Left lung (tissue), 10 donors: Measurements from ENCODE around the gene USP12. TPM values are rescaled to one million over a fixed set of nuclear protein-coding genes. Genes with fewer than 3 reads are reported as not detected.

Source experiments
- ATAC-seq: fragments of 200-7000 bp; cut with Tn5 transposase; one replicate; pipeline ENCODE4 v1.9.1; 2020; ENCODE audit warnings: moderate library complexity
- DNase-seq, 4 donors: peaks; one replicate each; pipeline ENCODE4 v3.0.0-alpha.2; 2013 to 2020
- H3K27ac ChIP-seq, 2 donors: fragments of 200-600 bp; sonication (generic) in 1 of 2; one replicate each; pipeline versions ENCODE4 v1.5.0 to v1.8.0; 2020 to 2021
- H3K27me3 ChIP-seq, 2 donors: fragments of 200-600 bp; sonication (generic) in 1 of 2; one replicate each; pipeline versions ENCODE4 v1.5.0 to v1.8.0; 2020 to 2021
- H3K36me3 ChIP-seq, 2 donors: fragments of 200-600 bp; sonication (generic) in 1 of 2; one replicate each; pipeline versions ENCODE4 v1.5.0 to v1.8.0; 2020 to 2021
- H3K4me1 ChIP-seq, 2 donors: fragments of 200-600 bp; one replicate each; pipeline ENCODE4 v1.8.0; 2021
- H3K4me3 ChIP-seq, 2 donors: fragments of 200-600 bp; sonication (generic) in 1 of 2; one replicate each; pipeline versions ENCODE4 v1.5.0 to v1.8.0; 2020 to 2021; ENCODE audit warnings: mild to moderate bottlenecking in 1 of 2
- H3K9me3 ChIP-seq, 2 donors: fragments of 200-600 bp; sonication (generic) in 1 of 2; one replicate each; pipeline versions ENCODE4 v1.5.0 to v1.8.0; 2020 to 2021
- intact Hi-C, 2 donors: fragments of 100-400 bp; cut with DNase I; formaldehyde crosslinking; loops; one replicate each; pipeline versions ENCODE4 v1.11.2 to v1.14.2; 2022
- polyA plus RNA-seq, 6 donors: library from polyadenylated mRNA; unstranded; fragments of 120-200 nt; gene quantifications; one replicate each; pipeline ENCODE4 v1.2.1, GENCODE V29; 2013; ENCODE audit not compliant: insufficient read length in 6 of 6
- total RNA-seq, 2 donors: library from RNA; stranded (reverse); fragmentation: NEBNext Ultra II Directional; extraction: Animal tissue kit (Norgen Biotek cat#: 25700); gene quantifications; one replicate each; pipeline ENCODE4 v1.2.1, GENCODE V29; 2021
- TF ChIP-seq, protein P1 (sequence below), 2 donors: fragments of 200-600 bp; sonication (generic) in 1 of 2; IDR thresholded peaks; one replicate each; pipeline versions ENCODE4 v1.5.0 to v1.8.0; 2021; ENCODE audit warnings: antibody characterized with exemption in 2 of 2
- donor health status: DM: no; HTN: yes; CAD: no.
- donor health status: DM: no; HTN: no; CAD: no.

Gene USP12
- total and polyA plus RNA-seq, 8 donors = 22.8 to 44.4 (median 38.8) TPM

DNA sequence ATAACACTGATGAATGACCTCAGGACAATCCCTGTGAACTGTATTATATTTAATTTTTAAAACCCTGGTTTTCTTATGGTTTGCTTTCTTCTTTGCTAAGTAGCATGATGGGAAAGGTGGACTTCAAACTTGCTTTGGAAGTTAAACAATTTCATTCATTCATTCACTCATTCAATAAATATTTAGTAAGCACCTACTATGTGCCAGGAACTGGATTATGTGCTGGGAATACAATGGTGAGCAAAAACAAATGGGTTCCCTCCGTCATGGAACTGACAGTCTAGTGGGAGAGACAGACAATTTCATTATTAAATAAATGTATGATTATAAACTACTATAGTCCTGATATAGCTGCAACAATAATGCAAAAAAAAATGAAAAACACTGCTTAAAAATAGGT, 70.3 kb downstream of the USP12 start:
- ATAC-seq (no peak), DNase-seq (no peak)
- Histone ChIP-seq H3K27ac (no peak overlapping the region), H3K36me3 (peaks cover 0 to 11% of the 10 kb centered on the region in 2 donors), H3K27me3 (no peaks in the 10 kb centered on the region), H3K4me1 (no peaks in the 10 kb centered on the region), H3K4me3 (no peak overlapping the region), H3K9me3 (no peaks in the 10 kb centered on the region)
- intact Hi-C loops = no loop called here
- TF ChIP-seq, protein P1, sequence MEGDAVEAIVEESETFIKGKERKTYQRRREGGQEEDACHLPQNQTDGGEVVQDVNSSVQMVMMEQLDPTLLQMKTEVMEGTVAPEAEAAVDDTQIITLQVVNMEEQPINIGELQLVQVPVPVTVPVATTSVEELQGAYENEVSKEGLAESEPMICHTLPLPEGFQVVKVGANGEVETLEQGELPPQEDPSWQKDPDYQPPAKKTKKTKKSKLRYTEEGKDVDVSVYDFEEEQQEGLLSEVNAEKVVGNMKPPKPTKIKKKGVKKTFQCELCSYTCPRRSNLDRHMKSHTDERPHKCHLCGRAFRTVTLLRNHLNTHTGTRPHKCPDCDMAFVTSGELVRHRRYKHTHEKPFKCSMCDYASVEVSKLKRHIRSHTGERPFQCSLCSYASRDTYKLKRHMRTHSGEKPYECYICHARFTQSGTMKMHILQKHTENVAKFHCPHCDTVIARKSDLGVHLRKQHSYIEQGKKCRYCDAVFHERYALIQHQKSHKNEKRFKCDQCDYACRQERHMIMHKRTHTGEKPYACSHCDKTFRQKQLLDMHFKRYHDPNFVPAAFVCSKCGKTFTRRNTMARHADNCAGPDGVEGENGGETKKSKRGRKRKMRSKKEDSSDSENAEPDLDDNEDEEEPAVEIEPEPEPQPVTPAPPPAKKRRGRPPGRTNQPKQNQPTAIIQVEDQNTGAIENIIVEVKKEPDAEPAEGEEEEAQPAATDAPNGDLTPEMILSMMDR (IDR thresholded peaks at IDR 0.05) = no peak

DNA sequence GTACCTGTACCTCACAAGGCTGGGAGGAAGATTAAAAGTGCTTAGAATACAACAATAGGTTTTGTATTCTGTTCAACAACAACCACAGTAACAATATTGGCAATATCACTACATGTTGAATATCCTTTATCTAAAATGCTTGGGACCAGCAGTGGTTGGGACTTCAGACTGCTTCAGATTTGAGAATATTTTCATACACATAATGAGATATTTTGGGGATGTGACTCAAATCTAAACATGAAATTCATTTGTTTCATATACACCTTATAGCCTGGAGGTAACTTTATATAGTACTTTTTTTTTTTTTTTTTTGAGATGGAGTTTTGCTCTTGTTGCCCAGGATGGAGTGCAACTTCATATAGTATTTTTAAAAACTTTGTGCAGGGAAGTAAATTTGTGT, 73.9 kb downstream of the USP12 start:
- ATAC-seq (no peak), DNase-seq (no peak)
- H3K4me1 ChIP-seq = no peaks in the 10 kb centered on the region
- H3K27ac ChIP-seq = no peak overlapping the region
- no peaks in the 10 kb centered on the region for H3K9me3 ChIP-seq
- TF ChIP-seq, protein P1 (IDR thresholded peaks at IDR 0.05) = no peak
- no peak overlapping the region for H3K4me3 ChIP-seq
- H3K27me3 ChIP-seq = no peaks in the 10 kb centered on the region
- H3K36me3 ChIP-seq = peaks cover 0 to 30% of the 10 kb centered on the region in 2 donors
- intact Hi-C loops = no loop called here

DNA sequence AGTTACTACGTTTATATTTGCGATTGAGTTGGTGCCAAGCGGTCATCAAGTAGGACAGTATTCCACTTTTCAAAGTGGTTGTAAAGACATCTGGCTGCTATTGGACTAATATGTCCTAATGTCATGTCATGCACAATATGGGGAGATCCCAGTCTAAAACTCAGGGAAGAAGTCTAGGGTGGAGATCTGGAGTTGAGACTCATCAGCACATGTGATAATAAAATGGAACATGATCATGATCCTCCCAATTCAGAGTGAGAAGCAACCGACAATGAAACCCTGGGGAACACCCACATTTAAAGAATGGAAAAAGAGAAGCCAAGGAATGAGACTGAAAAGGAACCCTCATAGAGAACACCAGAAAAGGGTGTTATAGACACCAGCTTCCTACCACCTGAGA, 80.2 kb downstream of the USP12 start:
- H3K27ac ChIP-seq = no peak overlapping the region
- TF ChIP-seq, protein P1 (IDR thresholded peaks at IDR 0.05) = no peak
- peaks cover 0 to 26% of the 10 kb centered on the region in 2 donors for H3K36me3 ChIP-seq
- no peaks in the 10 kb centered on the region for H3K27me3 ChIP-seq
- intact Hi-C loops = no loop called here
- no peaks in the 10 kb centered on the region for H3K9me3 ChIP-seq
- H3K4me3 ChIP-seq = no peak overlapping the region
- no peak for DNase-seq
- no peaks in the 10 kb centered on the region for H3K4me1 ChIP-seq
- no peak for ATAC-seq

DNA sequence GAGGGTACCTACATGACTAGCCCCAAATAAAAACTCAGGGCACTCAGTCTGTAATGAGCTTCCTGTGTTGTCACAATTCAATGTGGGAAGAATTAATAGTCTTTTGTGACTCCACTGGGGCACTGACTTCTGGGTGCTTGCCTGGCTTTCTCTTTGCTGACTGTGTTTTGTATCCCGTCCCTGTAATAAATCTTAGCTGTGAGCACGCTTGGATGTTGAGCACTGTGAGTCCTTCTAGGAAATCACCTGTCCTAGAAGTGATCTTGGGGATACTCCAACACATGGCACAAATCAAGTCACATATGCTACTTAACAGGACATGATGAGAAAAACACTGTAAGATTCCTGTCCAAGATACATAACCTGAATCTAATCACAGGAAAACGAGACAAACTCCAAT, 83.0 kb downstream of the USP12 start:
- H3K4me3 ChIP-seq = no peak overlapping the region
- H3K4me1 ChIP-seq = no peaks in the 10 kb centered on the region
- no peak overlapping the region for H3K27ac ChIP-seq
- intact Hi-C loops = no loop called here
- TF ChIP-seq, protein P1 (IDR thresholded peaks at IDR 0.05) = no peak
- peaks cover 0 to 14% of the 10 kb centered on the region in 2 donors for H3K36me3 ChIP-seq
- no peaks in the 10 kb centered on the region for H3K27me3 ChIP-seq
- H3K9me3 ChIP-seq = no peaks in the 10 kb centered on the region
- no peak for DNase-seq
- no peak for ATAC-seq

DNA sequence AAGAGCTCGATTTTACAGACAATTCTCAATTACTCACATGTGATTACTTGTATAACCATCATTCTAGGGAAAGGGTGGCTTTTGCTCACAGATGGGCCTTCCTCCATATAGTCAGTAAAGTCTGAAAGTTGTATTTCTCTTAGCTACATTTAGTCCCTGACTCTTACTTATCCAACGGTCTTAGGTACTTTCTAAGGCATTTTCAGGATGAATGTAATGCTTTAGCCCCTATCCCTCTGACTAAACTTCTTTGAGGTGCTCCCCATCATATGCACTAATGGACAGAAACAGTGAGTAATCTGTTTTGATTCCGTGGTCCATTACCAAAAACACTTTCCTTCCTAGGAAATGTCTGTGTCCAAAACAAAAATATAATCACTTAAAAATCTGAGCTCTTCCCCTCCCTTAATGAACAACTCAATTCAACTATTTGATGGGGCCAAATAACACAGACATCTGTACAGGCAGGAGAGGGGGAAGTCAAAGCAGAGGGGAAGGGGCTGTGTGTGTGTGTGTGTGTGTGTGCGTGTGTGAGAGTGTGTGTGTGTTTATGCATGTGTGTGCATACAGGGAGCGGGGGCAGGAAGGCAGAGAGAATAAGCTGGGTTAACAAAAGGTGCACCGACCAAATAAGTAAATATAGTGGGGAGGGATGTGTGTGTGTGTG, 84.9 kb downstream of the USP12 start:
- intact Hi-C loops = no loop called here
- Histone ChIP-seq H3K9me3 (no peaks in the 10 kb centered on the region), H3K36me3 (peaks cover 0 to 8% of the 10 kb centered on the region in 2 donors), H3K4me1 (no peaks in the 10 kb centered on the region), H3K27me3 (no peaks in the 10 kb centered on the region), H3K27ac (no peak overlapping the region), H3K4me3 (no peak overlapping the region)
- no peak for DNase-seq
- TF ChIP-seq, protein P1 (IDR thresholded peaks at IDR 0.05) = no peak
- no peak for ATAC-seq
